ENCODE data around the gene FNBP1L.

FNBP1L gene

DNA sequence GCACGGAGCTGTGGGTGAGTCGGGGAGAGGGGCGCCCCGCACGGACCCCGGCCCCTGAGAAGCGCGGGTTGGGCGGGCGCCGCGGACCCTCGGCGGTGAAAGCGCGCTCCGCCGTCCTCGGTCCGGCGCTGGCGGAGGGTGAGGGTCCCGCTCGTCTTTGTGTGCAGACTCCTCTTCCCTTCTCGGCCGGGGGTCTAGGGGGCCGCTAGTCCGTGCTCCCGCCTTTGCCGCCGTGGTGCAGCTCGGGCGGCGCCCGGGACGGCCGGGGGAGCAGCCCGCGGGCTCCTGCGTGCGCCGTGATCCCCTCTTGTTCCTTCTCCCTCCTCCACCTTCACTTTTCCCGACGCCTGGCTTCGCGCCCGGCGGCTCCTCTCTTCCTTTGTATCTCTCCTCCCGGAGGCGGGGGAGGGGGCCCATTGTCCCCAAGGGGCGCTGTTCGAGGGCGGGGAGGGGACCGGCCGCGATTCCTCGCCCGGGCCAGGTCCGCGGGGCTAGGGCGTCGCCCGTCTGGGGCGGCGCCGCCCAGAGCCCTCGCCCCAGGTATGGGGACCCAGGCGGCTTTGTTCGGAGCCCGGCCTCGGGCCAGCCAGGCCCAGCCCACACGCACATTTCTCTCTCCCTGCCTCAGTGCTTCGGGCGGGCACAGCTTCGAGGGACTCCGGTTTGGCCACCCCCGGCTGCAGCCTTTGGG, 519 bp downstream of the FNBP1L start:
- H3K4me2 ChIP-seq (ENCODE audit: low read length), result peak overlapping the region; percentile 94
- peaks cover 10% of the 10 kb centered on the region for H3K79me2 ChIP-seq
- peak overlapping the region; percentile 88 for H3K4me3 ChIP-seq (ENCODE audit: low read depth, low read length)
- TF ChIP-seq, protein P1, sequence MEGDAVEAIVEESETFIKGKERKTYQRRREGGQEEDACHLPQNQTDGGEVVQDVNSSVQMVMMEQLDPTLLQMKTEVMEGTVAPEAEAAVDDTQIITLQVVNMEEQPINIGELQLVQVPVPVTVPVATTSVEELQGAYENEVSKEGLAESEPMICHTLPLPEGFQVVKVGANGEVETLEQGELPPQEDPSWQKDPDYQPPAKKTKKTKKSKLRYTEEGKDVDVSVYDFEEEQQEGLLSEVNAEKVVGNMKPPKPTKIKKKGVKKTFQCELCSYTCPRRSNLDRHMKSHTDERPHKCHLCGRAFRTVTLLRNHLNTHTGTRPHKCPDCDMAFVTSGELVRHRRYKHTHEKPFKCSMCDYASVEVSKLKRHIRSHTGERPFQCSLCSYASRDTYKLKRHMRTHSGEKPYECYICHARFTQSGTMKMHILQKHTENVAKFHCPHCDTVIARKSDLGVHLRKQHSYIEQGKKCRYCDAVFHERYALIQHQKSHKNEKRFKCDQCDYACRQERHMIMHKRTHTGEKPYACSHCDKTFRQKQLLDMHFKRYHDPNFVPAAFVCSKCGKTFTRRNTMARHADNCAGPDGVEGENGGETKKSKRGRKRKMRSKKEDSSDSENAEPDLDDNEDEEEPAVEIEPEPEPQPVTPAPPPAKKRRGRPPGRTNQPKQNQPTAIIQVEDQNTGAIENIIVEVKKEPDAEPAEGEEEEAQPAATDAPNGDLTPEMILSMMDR (IDR thresholded peaks at IDR 0.05), result no peak
- H3K36me3 ChIP-seq (ENCODE audit: control insufficient read depth, insufficient read depth, low read length), result no peaks in the 10 kb centered on the region
- H3K27me3 ChIP-seq (ENCODE audit: control insufficient read depth, insufficient read depth, low read length), result no peaks in the 10 kb centered on the region
- H3K9me3 ChIP-seq (ENCODE audit: control insufficient read depth, low read length), result no peaks in the 10 kb centered on the region
- H3K27ac ChIP-seq, result peak overlapping the region; percentile 74
- no peaks in the 10 kb centered on the region for H3K4me1 ChIP-seq
- H3K9ac ChIP-seq, result peak overlapping the region; percentile 53
- peak overlapping the region; percentile 93 for H2AFZ ChIP-seq

DNA sequence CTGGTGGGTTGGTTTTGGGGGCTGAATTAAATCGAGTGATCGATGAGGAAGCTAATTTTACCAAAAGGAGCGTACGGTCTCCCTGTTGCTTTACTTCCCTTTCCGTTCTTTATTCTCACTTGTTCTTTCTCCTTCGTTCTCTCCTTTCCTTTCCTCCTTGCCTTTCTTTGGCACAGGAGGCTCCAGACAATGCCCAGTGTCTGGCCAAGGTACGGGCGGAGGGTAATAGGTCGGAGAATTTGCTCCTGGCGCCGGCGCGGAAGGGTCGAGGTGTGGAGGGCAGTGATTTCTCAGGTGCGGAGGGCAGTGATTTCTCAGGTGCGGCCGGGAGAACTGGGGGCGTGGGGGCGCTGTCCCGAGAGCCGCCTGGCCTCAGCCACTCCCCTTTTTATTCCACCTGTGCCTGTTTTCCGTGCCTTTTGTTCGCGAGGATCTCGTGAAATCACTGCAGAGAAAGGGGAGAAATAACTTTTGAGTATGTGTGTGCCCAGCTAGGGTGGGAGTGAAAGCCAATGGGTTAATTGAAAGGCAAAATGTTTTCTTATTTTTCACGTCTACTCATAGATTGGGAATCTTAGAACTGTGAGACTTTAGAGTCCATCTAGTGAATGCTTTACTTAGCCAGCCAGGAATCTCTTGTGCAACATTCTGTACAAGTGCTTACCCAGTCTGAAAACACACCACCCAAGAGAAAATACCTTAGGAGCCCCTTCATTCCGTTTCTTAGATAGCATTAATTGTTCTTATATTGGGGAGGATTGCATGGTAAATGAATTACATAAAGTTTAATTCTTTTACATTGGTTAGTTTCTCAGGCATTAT, 1.3 kb downstream of the FNBP1L start:
- H3K27ac ChIP-seq, result peak overlapping the region; percentile 74
- peaks cover 13% of the 10 kb centered on the region for H3K79me2 ChIP-seq
- H3K9ac ChIP-seq, result peak overlapping the region; percentile 37
- no peaks in the 10 kb centered on the region for H3K9me3 ChIP-seq (ENCODE audit: control insufficient read depth, low read length)
- H2AFZ ChIP-seq, result peak overlapping the region; percentile 93
- H3K4me1 ChIP-seq, result no peaks in the 10 kb centered on the region
- H3K4me3 ChIP-seq (ENCODE audit: low read depth, low read length), result peak overlapping the region; percentile 88
- H3K27me3 ChIP-seq (ENCODE audit: control insufficient read depth, insufficient read depth, low read length), result no peaks in the 10 kb centered on the region
- TF ChIP-seq, protein P1 (IDR thresholded peaks at IDR 0.05), result no peak
- H3K4me2 ChIP-seq (ENCODE audit: low read length), result peak overlapping the region; percentile 94
- no peaks in the 10 kb centered on the region for H3K36me3 ChIP-seq (ENCODE audit: control insufficient read depth, insufficient read depth, low read length)

DNA sequence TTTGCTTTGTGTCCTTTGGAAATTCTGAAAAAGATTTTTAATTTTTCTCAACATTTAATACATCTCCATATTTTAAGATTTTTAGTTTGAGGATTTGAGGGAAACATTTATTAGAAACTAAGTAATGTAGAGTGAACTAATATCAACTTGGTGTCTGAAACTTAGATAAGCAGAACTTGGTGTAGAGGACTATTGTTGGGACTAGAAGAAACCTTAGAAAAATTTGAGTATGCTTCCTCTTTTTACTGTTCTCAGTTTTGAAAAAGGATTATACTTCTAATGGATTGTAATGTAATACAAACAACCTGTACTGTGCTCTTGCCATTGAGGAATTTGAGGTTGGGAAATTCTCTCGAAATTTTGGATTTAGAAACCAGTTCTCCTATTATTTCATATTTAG, 2.4 kb downstream of the FNBP1L start:
- Histone ChIP-seq H3K4me3 (ENCODE audit: low read depth, low read length) (no peak overlapping the region), H3K36me3 (ENCODE audit: control insufficient read depth, insufficient read depth, low read length) (no peaks in the 10 kb centered on the region)
- TF ChIP-seq, protein P1 (IDR thresholded peaks at IDR 0.05), result no peak

DNA sequence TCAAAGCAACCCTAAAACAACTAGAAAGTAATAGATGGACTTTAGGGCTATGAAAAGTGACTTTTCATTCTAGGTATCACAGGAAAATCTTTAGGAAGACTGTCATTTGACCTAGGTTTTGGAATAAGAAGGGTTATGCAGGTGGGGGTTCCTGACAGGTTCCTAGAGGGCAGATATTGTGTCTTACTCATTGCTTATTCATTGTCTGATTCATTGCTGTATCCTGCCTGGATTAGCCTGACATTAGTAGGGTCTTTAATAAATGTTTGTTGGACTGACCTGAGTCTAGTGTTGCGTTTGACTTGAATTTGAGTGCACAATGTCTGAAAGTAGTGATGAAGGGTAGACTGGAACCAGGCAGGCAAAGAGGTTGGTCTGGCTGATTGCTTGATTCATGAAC, 6.0 kb downstream of the FNBP1L start:
- H3K27ac ChIP-seq, result no peak overlapping the region
- H3K4me2 ChIP-seq (ENCODE audit: low read length), result no peak overlapping the region
- no peak overlapping the region for H2AFZ ChIP-seq
- no peak overlapping the region for H3K9ac ChIP-seq
- H3K4me3 ChIP-seq (ENCODE audit: low read depth, low read length), result no peak overlapping the region
- TF ChIP-seq, protein P1 (IDR thresholded peaks at IDR 0.05), result no peak
- H3K27me3 ChIP-seq (ENCODE audit: control insufficient read depth, insufficient read depth, low read length), result no peaks in the 10 kb centered on the region
- no peaks in the 10 kb centered on the region for H3K36me3 ChIP-seq (ENCODE audit: control insufficient read depth, insufficient read depth, low read length)
- H3K79me2 ChIP-seq, result peaks cover 20% of the 10 kb centered on the region
- no peaks in the 10 kb centered on the region for H3K4me1 ChIP-seq
- no peaks in the 10 kb centered on the region for H3K9me3 ChIP-seq (ENCODE audit: control insufficient read depth, low read length)

More for the DNA sequence above, 2.4 kb downstream of the FNBP1L start:
- H3K4me2 ChIP-seq (ENCODE audit: low read length), result no peak overlapping the region
- H3K9me3 ChIP-seq (ENCODE audit: control insufficient read depth, low read length), result no peaks in the 10 kb centered on the region
- H2AFZ ChIP-seq, result no peak overlapping the region
- no peak overlapping the region for H3K27ac ChIP-seq
- H3K4me1 ChIP-seq, result no peaks in the 10 kb centered on the region
- H3K9ac ChIP-seq, result no peak overlapping the region
- H3K27me3 ChIP-seq (ENCODE audit: control insufficient read depth, insufficient read depth, low read length), result no peaks in the 10 kb centered on the region
- peaks cover 17% of the 10 kb centered on the region for H3K79me2 ChIP-seq

All from parathyroid adenoma (tissue), 2 donors.